DMS53 (cell line): ENCODE data around the gene BNC1.

Source experiments
- DNase-seq: peaks from one replicate; lab custom pipeline; 2025; lab: John Stamatoyannopoulos, UW

BNC1 gene, protein sequence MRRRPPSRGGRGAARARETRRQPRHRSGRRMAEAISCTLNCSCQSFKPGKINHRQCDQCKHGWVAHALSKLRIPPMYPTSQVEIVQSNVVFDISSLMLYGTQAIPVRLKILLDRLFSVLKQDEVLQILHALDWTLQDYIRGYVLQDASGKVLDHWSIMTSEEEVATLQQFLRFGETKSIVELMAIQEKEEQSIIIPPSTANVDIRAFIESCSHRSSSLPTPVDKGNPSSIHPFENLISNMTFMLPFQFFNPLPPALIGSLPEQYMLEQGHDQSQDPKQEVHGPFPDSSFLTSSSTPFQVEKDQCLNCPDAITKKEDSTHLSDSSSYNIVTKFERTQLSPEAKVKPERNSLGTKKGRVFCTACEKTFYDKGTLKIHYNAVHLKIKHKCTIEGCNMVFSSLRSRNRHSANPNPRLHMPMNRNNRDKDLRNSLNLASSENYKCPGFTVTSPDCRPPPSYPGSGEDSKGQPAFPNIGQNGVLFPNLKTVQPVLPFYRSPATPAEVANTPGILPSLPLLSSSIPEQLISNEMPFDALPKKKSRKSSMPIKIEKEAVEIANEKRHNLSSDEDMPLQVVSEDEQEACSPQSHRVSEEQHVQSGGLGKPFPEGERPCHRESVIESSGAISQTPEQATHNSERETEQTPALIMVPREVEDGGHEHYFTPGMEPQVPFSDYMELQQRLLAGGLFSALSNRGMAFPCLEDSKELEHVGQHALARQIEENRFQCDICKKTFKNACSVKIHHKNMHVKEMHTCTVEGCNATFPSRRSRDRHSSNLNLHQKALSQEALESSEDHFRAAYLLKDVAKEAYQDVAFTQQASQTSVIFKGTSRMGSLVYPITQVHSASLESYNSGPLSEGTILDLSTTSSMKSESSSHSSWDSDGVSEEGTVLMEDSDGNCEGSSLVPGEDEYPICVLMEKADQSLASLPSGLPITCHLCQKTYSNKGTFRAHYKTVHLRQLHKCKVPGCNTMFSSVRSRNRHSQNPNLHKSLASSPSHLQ

DNA sequence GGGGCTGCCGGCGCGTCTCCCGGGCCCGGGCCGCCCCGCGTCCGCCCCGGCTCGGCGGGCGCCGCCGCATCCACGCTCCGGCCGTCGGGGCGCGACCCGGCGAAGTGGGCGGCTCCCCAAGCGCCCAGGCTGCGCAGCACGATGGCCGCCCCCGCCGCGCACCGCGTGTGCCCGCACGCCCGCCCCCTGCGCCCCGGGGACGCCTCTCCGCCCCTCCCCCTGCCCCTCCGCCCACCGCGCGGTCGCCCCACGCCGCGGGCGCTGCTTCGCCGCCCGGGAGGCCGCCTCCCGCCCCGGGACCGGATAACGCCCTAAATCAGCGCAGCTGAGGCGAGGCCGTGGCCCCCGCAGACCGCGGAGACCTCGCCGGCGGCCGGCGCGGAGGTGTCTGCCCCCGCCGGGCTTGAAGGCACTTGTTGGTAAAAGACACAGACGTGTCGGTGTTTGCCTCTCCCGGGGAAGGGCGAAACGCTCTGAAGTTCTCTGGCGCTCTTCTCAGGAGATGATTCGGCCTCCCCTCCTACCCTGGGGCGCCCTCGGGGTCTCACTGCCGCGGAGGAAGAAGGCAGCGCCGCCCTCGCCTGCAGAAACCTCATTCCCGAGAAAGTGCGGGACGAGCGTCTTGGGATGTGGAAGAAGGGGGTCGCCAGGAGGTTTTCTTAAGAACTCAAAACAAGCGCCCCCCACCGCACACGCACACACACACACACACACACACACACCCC is at the start of gene BNC1:
TSS of gene BNC1 (minus strand) at position 106 of the 725 bp plus-strand sequence. CDS start at position 70, 36 bp downstream.
- DNase-seq = no peak

DNA sequence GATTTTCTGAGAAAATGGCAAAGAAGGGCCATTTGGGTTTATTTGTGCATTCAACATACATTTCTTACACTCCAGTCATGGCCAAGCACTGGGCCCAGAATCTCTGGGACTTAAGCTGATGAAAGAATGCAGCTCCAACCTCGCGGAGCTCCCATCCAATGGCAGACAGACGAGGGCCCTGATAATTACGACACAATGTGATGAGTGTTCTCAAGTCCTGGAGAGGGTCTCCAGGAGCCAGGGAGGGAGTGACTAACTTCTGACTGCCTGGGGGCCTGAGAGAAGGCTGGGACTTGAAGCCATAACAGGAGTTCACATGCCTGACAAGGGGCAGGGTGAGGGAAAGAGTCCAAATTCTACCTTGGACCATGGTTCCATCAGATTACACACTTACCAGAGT is 42.6 kb upstream of the BNC1 start:
- no peak for DNase-seq

DNA sequence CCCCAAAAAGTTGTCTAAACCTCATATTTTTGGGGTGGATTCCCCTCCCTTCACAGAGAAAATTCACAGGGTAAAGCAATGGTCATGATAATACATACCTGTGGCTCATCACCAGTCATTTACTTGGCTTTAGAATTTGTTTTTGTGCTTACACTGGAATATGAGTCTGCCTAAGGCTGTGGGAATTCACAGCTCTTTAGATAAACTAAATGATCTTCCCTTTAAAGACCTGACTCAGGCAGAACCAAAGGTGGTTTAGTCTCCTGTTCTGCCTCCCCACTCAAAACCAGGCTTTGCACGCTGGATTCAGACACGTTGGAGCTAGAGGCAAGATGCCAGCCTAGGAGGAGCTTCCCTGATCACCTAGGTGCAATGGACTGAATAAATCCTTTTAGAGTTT is 40.3 kb upstream of the BNC1 start:
- no peak for DNase-seq

DNA sequence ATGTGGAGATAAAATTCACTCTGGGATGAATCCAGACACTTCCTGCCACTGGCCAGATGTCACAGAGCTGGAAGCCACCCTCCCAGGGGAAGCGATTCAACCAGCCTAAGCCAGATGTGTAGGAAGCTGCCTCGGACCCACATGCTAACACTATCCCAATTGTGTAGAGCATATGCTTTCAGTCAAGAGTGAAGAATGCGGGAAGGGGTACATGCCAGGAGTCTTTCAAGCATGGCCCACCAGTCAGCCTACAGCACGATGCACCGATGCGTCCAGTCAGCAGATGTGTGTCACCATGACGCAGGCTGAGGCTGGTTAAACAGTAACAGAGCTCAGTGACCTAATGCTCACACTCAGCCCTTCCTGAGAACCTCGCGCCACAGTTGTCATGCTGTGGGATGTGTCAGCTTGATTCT is 38.8 kb upstream of the BNC1 start:
- peak; percentile 96 for DNase-seq

DNA sequence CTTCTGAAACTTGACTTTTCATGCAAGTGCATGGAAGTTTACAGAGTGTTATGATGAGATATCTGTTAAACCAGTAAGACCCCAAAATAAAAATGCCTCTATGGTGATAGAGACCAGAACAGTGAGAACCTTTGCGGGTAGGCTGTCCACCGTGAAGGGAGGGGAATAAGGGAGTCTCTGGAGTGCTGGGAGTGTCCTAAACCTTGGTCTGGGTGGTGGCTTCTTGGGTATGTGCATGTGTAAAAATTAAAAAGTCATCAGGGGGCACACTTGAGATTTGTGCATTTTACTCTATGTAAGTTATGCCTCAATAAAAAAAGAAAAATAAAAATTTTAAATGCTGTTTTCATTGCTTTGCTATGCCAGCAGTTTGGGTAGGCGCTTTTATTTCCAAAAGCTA is 38.2 kb upstream of the BNC1 start:
- no peak for DNase-seq

DNA sequence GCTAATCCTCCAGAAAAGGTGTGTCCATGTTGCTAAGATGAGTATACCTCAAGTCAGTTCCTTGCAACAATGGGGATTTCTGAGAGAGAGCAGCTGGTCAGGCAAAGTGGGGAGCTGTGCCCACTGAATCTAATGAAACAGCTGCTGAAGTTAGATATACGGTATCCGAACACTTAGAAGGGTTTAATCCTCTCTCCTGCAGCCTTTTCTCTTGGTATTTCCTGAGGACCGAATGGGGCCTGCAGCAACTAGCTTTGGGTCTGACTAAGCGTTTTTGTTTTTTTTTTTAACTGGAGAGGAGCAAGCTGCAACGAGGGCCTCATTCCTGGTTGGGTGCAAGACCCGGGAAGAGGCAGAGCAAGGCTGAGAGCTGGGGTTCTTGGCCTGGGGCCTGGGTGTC is 37.6 kb upstream of the BNC1 start:
- no peak for DNase-seq

DNA sequence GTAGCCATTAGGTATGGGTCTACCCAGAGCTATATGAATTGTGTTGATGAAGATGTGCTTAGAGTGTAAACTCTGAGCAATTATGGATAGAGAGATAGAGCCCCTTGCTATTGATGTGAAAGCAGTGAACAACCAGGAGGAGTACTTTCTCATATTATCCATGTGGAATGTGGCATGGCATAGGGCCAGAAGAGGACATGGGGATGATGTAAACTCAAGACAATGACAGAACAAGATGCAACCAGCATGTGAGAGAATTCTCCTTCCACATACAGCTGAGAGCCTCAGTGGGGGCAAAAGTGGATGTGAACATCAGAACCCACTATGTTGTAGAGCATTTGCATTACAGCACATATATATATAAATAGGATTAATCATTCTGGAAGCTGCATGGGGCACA is 36.4 kb upstream of the BNC1 start:
- no peak for DNase-seq

DNA sequence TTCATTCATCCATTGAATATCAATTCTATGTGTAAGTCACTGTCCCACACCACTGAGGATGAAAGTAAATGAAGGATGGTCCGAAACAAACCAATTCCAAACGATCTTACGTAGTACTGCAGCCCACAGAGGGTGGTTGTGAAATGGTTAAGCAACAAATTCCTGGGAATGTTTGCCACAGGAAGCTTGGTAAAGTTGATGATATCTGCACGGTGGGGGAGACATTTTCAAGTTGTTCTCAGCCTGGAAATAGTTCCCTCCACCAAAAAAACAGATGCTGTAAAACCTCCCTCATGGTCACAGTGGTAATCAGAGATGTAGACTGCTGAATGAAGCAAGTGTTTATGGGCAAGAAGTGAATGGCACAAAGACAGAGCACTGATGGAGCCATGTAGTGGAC is 35.9 kb upstream of the BNC1 start:
- no peak for DNase-seq

DNA sequence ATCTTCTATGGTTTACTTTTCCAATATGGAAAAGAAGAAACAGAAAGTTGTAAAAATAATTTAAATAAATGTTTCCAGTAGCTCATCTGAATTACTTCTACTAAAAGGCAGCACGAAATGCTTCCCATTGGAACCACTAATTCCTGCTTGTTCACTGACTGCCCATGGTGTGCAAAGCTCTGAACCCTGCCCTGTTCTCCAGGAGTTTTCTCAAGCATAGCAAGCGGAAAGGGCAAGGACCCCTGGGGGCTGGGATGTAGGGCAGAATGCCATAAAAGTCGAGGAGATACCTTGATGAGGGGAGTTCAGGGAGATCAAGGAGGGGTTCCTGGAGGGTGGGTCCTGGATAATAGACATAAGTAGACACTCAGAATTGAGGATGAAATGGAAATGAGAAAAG is 35.3 kb upstream of the BNC1 start:
- DNase-seq = no peak

DNA sequence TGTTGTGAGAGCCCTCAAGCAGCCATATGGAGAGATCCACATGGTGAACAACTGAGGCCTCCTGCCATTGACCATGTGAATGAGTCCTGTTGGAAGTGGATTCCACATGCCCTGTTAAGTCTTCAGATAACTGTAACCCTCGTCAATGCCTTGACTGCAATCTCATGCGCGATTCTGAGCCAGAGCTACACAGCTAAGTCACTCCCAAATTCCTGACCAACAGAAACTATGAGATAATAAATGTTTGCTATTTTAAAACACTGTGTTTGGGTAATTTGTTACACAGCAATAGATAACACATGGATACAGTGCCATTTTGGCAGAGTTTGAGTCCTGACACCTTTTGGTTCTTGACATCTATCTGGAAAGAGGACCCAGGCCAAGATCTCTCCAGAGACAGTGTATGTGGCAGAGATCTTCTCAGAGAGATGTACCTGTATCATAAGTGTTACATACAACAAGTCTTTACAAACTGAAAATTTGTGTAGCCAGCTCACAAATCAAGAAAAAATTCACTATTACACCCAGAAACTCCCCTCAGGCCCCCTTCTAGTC is 34.5 kb upstream of the BNC1 start:
- DNase-seq = no peak

DNA sequence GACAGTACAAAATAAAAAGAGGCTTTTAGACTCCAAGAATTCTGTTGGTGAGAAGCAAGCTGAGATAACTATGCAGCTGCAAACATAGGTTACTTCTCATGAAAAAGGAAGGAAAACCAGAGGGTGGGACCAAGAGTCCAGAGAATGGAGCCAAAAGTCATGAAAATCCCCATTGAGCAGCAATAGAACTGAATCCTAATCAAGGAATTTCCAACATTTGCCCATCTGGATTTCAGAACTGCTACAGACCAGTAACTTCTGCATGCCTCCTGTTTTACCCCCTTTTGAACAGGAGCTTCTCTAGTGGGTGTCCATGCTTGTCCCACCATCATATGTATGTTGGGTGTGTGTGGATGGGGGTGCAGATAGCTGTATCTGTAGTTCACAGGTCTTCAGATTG is 33.6 kb upstream of the BNC1 start:
- no peak for DNase-seq

DNA sequence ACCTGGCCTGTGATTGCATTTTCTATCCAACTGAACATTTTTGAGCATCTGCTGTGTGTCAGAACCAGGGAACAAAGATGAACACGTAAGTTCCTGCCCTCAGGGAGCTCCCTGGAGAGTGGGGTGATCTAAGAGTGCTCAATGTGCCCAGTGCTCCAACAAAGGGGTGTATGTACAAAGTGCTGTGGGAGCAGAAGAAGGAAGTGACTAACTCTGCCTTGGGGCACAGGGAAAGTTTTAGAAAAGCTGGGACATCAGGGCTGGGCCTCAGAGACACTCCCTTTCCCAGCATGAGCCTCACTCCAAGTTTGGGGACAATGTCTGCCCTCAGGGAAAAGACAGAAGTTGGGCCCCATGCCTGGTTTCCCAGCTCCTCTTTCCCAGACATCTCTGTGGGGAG is 27.6 kb upstream of the BNC1 start:
- DNase-seq = no peak

DNA sequence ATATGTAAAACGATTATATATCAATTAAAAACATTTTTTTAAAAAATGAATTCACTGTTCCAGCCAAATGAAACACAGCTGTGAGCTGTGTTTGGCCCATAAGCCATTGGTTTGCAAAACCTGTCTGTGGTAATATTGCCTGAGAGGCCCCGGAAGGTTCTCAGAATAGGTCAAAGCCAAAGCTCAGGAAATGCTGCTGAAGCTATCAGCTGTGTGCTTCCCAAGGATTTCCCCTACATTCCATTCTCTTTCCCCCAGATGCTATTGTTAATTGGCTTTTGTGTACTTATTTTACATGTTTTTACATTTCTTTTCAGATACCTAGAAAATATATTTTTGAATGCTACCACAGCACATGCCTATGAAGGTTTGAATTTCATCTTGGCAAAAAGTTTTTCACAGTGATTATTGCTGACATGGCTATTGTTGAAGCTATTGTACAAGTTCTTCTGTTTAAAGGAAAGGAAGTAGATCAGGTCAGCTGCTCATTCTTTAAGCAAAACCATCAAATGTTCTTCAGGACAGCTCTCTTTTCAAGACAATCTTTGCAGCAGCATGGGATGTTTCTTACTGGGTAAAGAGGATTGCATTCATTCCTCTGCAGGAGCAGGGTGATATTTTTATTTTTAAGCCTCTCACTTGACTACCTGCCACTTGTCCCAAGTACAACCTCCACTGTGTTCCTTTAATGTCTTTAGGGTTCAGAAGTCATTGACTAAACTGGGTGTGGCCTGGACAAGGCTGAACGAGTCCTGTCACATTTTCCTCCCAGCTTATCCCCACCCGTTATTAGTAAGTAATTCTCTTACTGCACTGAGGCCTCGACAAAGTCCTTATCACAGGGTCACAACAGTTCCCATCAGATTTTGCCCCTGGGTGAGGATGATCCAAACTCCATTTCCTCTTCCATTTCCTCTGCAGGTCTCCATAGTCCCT is 26.3 kb upstream of the BNC1 start:
- DNase-seq = no peak

DNA sequence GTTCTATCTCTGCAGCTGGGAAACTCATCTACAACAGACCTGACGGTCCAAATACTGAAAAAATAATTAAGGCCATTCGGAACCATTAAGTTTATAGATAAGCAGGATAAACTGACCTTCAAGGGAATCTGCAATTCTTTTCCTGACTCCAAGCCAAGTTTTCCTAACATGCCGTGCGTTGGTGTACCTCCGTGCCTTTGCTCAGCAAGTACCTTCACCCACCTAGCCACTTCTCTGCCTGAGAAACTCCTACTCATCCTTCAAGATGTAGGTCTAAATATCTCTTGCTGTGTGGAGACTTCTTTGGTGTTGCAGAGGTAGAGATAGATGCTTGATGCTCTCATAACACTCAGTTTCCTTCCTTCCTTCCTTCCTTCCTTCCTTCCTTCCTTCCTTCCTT is 24.2 kb upstream of the BNC1 start:
- no peak for DNase-seq

DNA sequence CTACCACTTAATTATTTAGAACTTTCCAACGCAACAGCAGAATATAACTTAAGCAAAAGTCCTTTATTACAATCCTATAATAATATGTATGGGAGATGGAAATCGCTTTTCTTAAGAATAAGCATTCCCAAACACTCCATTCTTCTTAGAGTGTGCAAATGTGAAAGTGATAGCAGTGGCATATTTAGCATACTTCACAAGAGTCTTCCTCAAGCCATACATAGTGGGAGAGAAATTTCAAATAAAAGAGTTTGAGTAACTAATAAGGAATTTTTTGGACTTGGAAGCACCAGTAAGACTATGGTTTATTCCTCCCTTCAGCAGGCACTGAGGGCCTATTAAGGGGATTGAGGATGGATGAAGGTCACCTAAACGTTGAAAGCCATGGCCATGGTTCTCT is 22.1 kb upstream of the BNC1 start:
- no peak for DNase-seq

DNA sequence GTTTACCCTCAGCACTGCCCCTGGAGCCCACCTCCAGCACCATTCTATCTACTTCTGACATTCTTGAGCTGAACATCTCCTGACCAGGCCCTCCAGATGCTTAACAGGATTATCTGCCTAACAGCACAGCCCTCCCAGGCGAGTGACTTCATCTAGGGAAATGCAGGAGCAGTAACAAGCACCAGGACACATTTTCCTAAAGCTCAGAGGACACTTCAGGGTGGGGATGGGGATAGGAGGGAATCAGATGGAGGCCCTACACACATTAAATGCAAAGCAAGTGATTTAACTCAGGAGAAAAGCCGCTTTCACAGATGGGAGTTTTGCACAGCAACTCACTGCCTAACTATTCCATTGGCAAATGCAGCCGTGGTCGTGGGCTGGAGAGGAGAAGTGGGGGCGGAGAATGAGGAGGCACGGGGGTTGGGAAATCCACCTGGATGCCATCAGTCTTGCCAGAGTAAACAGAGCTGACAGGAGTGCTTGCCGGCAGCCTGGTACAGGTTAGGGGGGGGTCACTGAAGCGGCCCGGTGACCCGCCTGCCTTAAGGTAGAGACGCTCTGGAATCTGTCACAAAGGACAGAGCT is 21.3 kb upstream of the BNC1 start:
- DNase-seq = peak; percentile 38

DNA sequence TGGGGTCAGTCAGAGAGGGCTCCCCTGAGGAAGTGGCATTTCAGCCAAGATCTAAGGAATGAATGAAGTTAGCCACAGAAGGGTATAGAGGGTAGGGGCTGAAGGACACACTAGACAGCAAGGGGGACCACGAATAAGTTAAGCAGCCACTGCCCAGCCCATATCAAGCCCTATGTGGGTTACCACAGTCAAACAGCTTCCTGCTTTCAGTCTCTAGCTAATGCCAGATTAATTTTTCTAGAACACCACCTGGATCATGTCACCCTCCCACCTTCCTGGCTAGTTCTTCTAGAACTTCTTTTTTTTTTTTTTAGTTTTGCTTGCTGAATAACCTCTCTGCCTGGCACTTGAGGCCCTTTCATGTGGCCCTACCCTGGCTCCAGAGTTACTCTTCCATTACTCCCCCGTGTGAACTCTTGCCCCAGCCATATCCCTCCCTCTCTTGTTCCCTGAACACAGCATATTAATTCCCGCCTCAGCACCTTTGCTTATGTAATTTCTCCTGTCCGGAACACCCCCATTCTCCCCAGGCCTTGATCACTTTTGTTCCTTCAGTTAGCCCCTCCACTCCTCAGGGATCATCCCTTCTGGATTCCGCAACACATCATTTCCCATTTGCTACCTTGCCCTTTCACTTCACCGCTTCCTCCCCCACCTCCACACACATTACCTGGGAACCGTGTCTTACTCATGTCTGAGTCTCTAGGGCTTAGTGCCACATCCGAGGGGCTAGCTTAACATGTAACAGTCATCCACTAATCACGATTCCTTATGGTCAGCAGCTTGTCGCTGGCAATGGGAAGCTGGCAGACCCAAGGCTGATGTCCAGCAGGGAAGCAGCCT is 20.6 kb upstream of the BNC1 start:
- no peak for DNase-seq

DNA sequence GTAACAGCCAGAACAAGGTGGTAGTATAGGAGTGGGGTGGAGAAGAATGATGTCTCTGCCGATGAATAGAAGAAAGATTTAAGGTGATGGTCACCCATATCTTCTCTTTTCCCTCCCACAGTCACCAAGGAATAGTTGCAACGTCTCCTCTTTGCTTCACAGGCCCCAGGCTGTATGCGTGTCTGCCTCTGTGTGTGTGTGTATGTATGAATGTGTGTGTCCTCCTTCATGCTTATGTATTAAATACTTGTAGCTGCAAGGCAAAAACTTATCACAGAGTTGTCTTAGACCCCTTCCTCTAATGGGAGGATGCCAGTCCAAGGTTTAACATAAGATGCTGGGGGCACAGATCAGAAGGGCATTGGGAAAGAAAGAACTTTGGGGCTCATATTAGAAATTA is 19.1 kb upstream of the BNC1 start:
- no peak for DNase-seq

DNA sequence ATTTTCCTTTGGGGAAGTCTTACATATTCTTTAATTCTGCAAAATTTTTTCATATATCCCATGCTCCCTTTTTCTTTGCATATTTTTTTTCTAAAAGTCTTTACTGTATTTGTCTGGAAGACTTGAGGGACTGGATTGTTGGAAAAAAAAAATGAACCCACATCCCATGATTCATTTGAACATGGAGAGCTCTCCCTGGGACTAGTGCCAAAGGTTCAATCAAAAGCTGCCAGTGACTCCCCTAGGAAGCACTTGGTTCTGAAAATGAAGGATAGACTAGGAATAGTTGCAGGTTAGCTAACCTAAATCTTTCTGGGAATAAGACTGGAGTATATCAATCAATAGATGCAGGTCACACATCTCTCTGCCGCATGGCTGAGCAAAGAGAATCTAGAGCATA is 16.4 kb upstream of the BNC1 start:
- DNase-seq = no peak

DNA sequence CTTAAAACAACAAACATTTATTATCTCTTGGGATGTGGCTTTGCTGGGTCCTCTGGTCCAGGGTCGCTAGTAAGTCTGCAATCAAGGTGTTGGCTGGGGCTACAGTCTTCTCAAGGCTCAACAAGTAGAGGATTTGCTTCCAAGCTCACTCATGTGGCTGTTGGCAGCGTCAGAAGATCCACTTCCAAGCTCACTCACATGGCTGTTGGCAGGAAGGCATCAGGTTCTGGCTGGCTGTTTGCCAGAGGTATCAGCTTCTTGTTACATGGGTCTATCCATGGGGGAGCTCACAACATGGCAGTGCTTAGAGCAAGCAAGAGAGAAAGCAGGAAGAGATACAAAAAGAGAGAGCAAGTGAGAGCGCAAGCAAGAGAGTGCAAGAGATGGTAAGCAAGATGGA is 15.0 kb upstream of the BNC1 start:
- no peak for DNase-seq
